ENCODE results near the gene SRSF11.

- TF ChIP-seq FOXM1 (IDR thresholded peaks at IDR 0.05; ENCODE audit: borderline replicate concordance), result no peak
- no peak for TF ChIP-seq L3MBTL2 (conservative IDR thresholded peaks at IDR 0.05)
- TF ChIP-seq SP1 (IDR thresholded peaks at IDR 0.05), result no peak
Measured at GRCh38 chr1:70202173-70202758, 18.9 kb upstream of the SRSF11 start.
